Measurements from ENCODE around the gene CNP.

CNP gene

DNA sequence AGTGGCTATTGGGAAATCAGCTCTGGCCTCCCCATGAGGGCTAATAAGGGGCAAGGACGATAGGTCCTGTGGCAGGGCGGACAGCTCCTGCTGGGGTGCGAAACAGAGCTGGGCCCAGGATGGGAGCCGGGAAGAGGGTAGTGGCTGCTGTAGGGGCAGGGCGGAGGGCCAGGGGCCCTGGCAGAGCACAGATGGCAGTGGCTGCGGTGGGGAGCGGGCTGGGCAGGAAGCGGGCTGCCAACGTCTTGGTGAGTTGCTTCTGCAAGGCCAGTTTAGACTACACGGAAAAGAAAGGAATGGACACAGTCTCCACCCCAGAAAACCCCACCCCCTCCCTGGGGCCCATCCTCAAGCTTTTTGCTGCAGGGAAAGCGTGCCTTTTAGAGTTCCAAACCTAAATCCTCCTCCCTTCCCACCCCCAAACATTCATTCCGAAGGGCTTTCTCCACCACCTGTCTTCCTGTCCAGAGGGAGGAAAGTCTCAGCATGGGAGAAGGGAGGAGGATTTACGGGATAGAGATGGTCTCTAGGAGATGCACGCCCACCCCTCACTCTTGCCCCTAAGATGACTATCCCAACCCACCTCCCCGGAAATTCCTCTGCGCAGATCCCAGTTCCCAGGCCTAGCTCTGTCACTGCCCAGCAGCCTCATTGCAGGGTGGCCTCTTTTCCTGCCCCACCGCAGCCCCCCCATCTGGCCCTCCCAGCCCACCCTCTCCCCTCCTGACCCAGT, 60.4 kb downstream of the CNP start:
- Histone ChIP-seq H3K36me3 (ENCODE audit: control insufficient read depth, low read depth, low read length) (peaks cover 23% of the 10 kb centered on the region), H3K9me3 (ENCODE audit: control insufficient read depth, low read depth, low read length) (no peaks in the 10 kb centered on the region), H3K4me1 (ENCODE audit: control insufficient read depth, low read depth, low read length) (peaks cover 8% of the 10 kb centered on the region), H3K27me3 (ENCODE audit: control insufficient read depth, insufficient read depth, low read length) (no peaks in the 10 kb centered on the region), H3K27ac (ENCODE audit: low read length) (no peak overlapping the region), H3K9ac (ENCODE audit: low read length) (no peak overlapping the region), H3K4me3 (ENCODE audit: low read length) (no peak overlapping the region)

All from iPS-18a (cell line).